Urinary bladder (tissue), 4 donors: ENCODE results near the gene TBC1D22B. TPM values are rescaled to one million over a fixed set of nuclear protein-coding genes. Genes with fewer than 3 reads are reported as not detected.
A peak's percentile ranks its signal among the peaks of the same experiment; 100 is the strongest.
"Not testable (repeated sequence)": the region's sequence is repeated elsewhere in the genome, so short reads cannot be mapped to it uniquely, and the experiment has no call there.

ENCODE experiments used
- DNase-seq: peaks from one replicate; pipeline ENCODE4 v3.0.0-alpha.2; 2015; ENCODE audit errors: extremely low spot score
- H3K27ac ChIP-seq: one replicate; pipeline ENCODE4 v1.5.1; 2013; ENCODE audit warnings: low read depth, mild to moderate bottlenecking, moderate library complexity
- H3K36me3 ChIP-seq: one replicate; pipeline ENCODE4 v1.6.1; 2013; ENCODE audit warnings: mild to moderate bottlenecking, moderate library complexity; ENCODE audit not compliant: insufficient read depth
- H3K4me1 ChIP-seq: one replicate; pipeline ENCODE4 v1.6.1; 2013; ENCODE audit warnings: mild to moderate bottlenecking, moderate library complexity; ENCODE audit not compliant: insufficient read depth
- H3K4me3 ChIP-seq: one replicate; pipeline ENCODE4 v1.5.1; 2013; ENCODE audit warnings: low read depth, low read length
- WGBS: extraction: QIAGEN DNeasy Blood & Tissue Kit; methylation state at CpG from one replicate; pipeline ENCODE4 v1.1.7; 2013; 5-methylcytosine and 5-hydroxymethylcytosine counted together
- polyA plus RNA-seq: library from polyadenylated mRNA; stranded (reverse); fragments of 200-250 nt; gene quantifications from one replicate; pipeline ENCODE4 v1.2.3, GENCODE V29; 2013
- total RNA-seq: library from RNA; depleted of rRNA; stranded (reverse); fragments of >200 nt; gene quantifications from one replicate; pipeline ENCODE4 v1.2.3, GENCODE V29; 2014
- donor health status: healthy with polysubstance abuse.
- donor health status: healthy.

TBC1D22B gene
- total and polyA plus RNA-seq, 2 donors = 5.7 to 6.4 TPM

DNA sequence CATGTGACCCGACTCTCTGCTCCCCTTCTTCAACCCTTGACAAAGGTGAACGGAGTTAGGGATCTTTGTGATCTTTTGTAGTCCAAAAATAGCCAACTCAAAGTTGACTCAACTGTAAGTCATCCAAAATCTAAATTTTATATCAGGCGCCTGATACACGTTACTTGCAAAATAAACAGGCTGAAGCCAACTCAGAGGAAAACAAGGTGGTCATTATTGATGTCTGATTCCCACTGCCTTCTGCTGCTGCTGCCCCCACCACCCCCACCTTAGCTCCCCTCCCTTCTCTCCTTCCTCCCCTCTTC is 83.0 kb downstream of the TBC1D22B start:
- no peak for DNase-seq
- WGBS = 63% methylated on average over 4 of the region's 4 CpGs
- Histone ChIP-seq H3K36me3 (no peaks in the 10 kb centered on the region), H3K4me3 (no peak overlapping the region), H3K27ac (no peak overlapping the region), H3K4me1 (no peaks in the 10 kb centered on the region)

GRCh38 chr6:37343248-37343647 is 85.7 kb downstream of the TBC1D22B start:
- H3K36me3 ChIP-seq = no peaks in the 10 kb centered on the region
- WGBS = 91% methylated on average over 3 of the region's 3 CpGs
- H3K27ac ChIP-seq = no peak overlapping the region
- H3K4me1 ChIP-seq = no peaks in the 10 kb centered on the region
- no peak overlapping the region for H3K4me3 ChIP-seq
- DNase-seq = no peak

DNA sequence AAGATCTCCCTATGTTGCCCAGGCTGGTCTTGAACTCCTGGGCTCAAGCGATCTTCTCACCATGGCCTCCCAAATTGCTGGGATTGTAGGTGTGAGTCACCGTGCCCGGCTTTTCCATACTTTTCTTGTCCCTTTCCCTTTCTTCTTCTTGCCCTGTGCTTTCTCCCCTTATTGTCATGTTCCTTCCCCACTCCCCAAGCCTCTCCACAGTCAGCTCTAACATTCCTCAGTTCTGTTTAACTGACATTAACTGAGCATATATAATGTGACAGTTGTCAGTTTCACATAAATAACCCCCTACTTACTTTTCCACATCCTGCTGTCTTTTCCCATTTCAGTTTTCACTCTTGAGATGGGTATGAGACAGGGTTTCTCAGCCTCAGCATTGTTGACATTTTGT is 86.7 kb downstream of the TBC1D22B start:
- H3K27ac ChIP-seq = no peak overlapping the region
- H3K36me3 ChIP-seq = no peaks in the 10 kb centered on the region
- DNase-seq = no peak
- no peaks in the 10 kb centered on the region for H3K4me1 ChIP-seq
- 86% methylated on average over 3 of the region's 3 CpGs for WGBS
- no peak overlapping the region for H3K4me3 ChIP-seq

DNA sequence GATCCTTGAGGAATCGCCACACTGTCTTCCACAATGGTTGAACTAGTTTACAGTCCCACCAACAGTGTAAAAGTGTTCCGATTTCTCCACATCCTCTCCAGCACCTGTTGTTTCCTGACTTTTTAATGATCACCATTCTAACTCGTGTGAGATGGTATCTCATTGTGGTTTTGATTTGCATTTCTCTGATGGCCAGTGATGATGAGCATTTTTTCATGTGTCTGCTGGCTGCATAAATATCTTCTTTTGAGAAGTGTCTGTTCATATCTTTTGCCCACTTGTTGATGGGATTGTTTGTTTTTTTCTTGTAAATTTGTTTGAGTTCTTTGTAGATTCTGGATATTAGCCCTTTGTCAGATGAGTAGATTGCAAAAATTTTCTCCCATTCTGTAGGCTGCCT is 88.2 kb downstream of the TBC1D22B start:
- WGBS = 75% methylated on average over 3 of the region's 3 CpGs
- H3K27ac ChIP-seq, DNase-seq, H3K36me3 ChIP-seq, H3K4me1 ChIP-seq, H3K4me3 ChIP-seq: not testable (repeated sequence)

GRCh38 chr6:37347177-37347576 is 89.6 kb downstream of the TBC1D22B start:
- Histone ChIP-seq H3K4me1 (no peaks in the 10 kb centered on the region), H3K36me3 (no peaks in the 10 kb centered on the region), H3K27ac (no peak overlapping the region), H3K4me3 (no peak overlapping the region)
- WGBS = 66% methylated on average over 3 of the region's 3 CpGs
- no peak for DNase-seq

- Histone ChIP-seq H3K4me1 (no peaks in the 10 kb centered on the region), H3K36me3 (no peaks in the 10 kb centered on the region), H3K4me3 (no peak overlapping the region), H3K27ac (no peak overlapping the region)
- 72% methylated on average over 4 of the region's 4 CpGs for WGBS
- DNase-seq = no peak
These were observed 90.1 kb downstream of the TBC1D22B start for GRCh38 chr6:37347670-37348111.

- Histone ChIP-seq H3K36me3 (no peaks in the 10 kb centered on the region), H3K4me3 (no peak overlapping the region), H3K4me1 (peaks cover 2% of the 10 kb centered on the region), H3K27ac (no peak overlapping the region)
- DNase-seq = no peak
- 89% methylated on average over 3 of the region's 3 CpGs for WGBS
These were observed 93.5 kb downstream of the TBC1D22B start for GRCh38 chr6:37351027-37351426.

GRCh38 chr6:37352384-37352783 is 94.8 kb downstream of the TBC1D22B start:
- Histone ChIP-seq H3K4me3 (no peak overlapping the region), H3K36me3 (no peaks in the 10 kb centered on the region), H3K4me1 (peaks cover 2% of the 10 kb centered on the region), H3K27ac (no peak overlapping the region)
- WGBS = 91% methylated on average over 3 of the region's 3 CpGs
- no peak for DNase-seq

GRCh38 chr6:37353761-37354525 is 96.4 kb downstream of the TBC1D22B start, which contains the start of gene RNF8:
RNF8 (plus strand) TSS chr6:37353983; CDS start chr6:37354165, 182 bp downstream.
- Histone ChIP-seq H3K4me1 (peaks cover 2% of the 10 kb centered on the region), H3K27ac (no peak within 1 kb of the TSS), H3K36me3 (no peaks in the 10 kb centered on the region), H3K4me3 (peak within 1 kb of the TSS; percentile 95)
- peak; percentile 61 for DNase-seq
- under 1% methylated on average over 54 of the region's 54 CpGs for WGBS

DNA sequence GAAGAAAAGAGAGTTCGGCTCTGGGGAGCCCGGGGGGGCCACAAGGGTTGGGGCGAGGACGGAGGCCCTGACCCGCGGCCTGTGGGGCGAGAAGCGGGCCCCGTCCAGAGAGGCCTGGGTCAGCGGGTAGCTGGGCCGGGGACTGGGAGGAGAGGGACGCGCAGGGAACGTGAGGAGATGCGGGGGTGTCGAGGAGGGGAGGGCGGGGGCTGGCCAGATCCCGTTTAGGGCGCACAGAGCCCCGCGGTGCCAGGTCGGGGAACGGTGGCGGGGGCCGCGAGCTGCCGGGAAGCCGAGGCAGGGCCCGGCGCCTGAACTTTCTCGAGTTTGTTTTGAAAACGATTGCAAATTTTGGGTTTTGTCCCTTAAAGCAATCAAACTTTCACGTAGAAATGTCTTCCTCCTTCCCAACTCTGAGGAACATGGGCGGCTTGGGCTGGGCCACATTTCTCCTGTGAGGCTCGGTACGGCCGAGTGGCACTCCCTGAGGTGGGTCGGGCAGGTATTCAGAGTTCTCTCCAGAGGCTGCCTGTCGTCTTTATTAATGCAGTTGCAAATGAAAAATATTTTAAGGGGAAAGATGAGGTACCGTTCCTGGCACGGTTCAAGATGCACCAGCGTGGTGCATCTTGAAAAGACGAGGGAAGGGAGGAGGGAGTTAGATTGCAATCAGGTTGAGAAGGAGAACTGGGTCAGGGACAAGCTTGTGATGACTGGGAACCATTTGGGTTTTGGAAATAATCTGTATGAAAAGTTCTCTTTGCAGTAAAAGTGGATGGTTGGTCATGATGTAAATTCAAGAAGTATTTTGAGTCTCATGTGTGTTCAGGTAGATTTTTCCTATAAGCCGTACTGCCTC is 97.2 kb downstream of the TBC1D22B start:
- Histone ChIP-seq H3K27ac (no peak overlapping the region), H3K4me3 (peak overlapping the region; percentile 95), H3K4me1 (peaks cover 2% of the 10 kb centered on the region), H3K36me3 (no peaks in the 10 kb centered on the region)
- WGBS = 5% methylated on average over 44 of the region's 44 CpGs
- DNase-seq = no peak

DNA sequence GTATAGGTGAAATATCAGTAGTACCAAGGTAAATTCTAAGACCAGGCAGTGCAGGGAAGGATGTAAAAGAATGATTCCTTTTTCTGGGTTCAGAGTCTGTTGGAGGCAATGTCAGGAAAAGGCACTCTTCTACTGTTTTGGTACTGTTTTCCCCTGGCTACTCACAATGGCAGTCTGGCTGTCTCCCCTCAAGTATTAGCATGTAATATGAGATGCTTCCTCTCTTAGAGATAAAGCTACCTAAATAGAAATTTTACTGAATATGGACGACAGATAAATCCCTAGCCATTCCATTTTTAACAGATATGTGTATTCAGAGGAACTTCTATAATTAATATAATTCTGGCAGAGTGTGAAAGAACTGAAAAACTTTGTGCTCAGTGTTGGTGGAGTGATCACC is 99.7 kb downstream of the TBC1D22B start:
- 33% methylated on average over 1 of the region's 1 CpG for WGBS
- no peak for DNase-seq
- no peak overlapping the region for H3K27ac ChIP-seq

DNA sequence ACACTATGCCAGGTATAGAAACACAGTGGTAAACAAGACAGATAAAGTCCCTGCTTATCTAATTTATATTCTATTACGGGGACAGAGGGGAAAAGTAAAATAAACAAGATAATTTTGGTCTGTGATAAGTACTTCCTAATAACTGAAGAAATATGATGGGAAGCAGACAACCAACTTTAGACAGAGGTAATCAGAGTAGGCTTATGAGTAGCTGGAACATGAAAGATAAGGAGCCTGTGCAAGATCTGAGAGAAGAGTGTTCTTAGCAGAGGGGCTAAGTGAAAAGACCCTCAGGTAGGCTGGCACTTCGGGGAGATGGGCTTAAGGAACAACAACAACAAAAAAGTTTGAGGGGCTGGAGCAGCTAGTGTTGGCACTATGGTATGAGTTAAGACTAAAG is 100.3 kb downstream of the TBC1D22B start:
- peaks cover 2% of the 10 kb centered on the region for H3K4me1 ChIP-seq
- no peak for DNase-seq
- H3K27ac ChIP-seq = no peak overlapping the region
- peaks cover 2% of the 10 kb centered on the region for H3K36me3 ChIP-seq
- 64% methylated on average over 2 of the region's 2 CpGs for WGBS
- no peak overlapping the region for H3K4me3 ChIP-seq

More for the DNA sequence above, 99.7 kb downstream of the TBC1D22B start:
- Histone ChIP-seq H3K4me3 (no peak overlapping the region), H3K4me1 (peaks cover 2% of the 10 kb centered on the region), H3K36me3 (peaks cover 2% of the 10 kb centered on the region)

GRCh38 chr6:37359039-37359438 is 101.5 kb downstream of the TBC1D22B start:
- 81% methylated on average over 3 of the region's 3 CpGs for WGBS
- Histone ChIP-seq H3K36me3 (peaks cover 4% of the 10 kb centered on the region), H3K4me3 (no peak overlapping the region), H3K27ac (no peak overlapping the region), H3K4me1 (peaks cover 2% of the 10 kb centered on the region)
- DNase-seq = no peak
